ENCODE measurements around the gene ROBO1. TPM values are rescaled to one million over a fixed set of nuclear protein-coding genes. Genes with fewer than 3 reads are reported as not detected.

ROBO1 gene
- total RNA-seq, 2 experiments from 2014 or later, result 1.3 to 2.1 TPM

DNA sequence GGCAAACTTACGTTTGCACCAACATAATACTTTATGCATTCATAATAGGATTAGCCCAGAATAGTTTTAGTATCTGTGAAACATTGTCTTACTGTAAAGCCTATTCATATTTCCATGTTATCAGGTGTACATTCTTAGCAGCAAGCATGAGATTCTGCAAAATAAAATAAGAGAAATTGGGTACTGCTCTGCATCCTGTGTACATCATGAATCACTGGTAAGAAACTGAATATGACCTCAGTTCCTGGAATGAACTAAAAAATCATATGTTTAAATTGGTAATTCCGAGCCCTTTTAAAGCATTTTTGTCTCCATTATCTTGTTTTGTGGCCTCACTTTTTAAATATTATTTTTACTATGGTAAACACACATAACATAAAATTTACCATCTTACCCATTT is 605.1 kb downstream of the ROBO1 start:
- POLR2A ChIA-PET, result no interaction called here
- peaks cover 4% of the 10 kb centered on the region for H3K9me3 Mint-ChIP-seq (ENCODE audit: low read depth)
- no peaks in the 10 kb centered on the region for H3K27me3 Mint-ChIP-seq
- ATAC-seq, result no peak
- no peak for DNase-seq
- H3K27ac Mint-ChIP-seq, result no peak overlapping the region
- no peaks in the 10 kb centered on the region for H3K36me3 Mint-ChIP-seq (ENCODE audit: low read depth)
- H3K4me3 Mint-ChIP-seq, result no peak overlapping the region
- CTCF ChIA-PET, result no interaction called here
- intact Hi-C loops (cut with DNase I, micrococcal nuclease), result no loop called here
- no peaks in the 10 kb centered on the region for H3K4me1 Mint-ChIP-seq

DNA sequence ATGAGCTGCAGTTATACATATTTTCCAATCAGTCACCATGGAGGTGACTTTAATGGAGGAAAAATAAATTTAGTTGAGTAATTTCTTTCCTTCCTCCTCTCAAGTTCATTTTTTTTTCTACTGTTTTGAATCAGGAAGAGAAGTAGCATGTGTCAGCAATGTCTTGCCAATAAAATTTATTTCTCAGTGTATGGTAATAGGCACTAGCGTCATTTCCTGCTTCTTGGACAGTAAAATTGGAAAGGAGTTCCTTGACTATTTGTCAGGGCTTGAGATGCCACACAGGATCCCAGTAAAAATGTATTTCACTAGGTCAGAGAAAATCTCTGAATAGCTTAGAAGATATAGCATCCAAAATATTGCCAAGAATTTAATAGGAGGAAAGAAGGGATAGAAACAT is 605.9 kb downstream of the ROBO1 start:
- no peaks in the 10 kb centered on the region for H3K27me3 Mint-ChIP-seq
- H3K36me3 Mint-ChIP-seq (ENCODE audit: low read depth), result no peaks in the 10 kb centered on the region
- ATAC-seq (no peak), DNase-seq (no peak)
- intact Hi-C loops (cut with DNase I, micrococcal nuclease), result no loop called here
- POLR2A ChIA-PET, result no interaction called here
- H3K4me1 Mint-ChIP-seq, result no peaks in the 10 kb centered on the region
- H3K27ac Mint-ChIP-seq, result no peak overlapping the region
- H3K9me3 Mint-ChIP-seq (ENCODE audit: low read depth), result peaks cover 3% of the 10 kb centered on the region
- CTCF ChIA-PET, result no interaction called here
- H3K4me3 Mint-ChIP-seq, result no peak overlapping the region

DNA sequence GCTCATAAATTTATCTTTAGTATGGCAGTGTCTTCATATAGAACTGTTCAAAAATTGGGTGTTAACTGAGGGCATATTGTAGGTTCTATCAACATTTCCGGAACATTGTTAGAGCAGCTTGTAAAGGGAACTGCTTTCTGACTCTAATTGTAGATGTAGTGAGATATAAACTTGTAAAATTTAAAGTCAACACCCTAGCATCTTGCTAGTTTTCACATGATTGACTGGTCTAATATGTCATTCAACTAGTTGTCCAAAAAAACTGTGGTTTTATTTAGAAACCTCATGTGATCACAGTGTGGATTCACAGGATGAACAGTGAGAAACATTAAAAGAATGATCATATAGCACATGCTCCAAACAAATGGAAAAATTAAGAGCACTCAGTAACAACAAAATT is 607.4 kb downstream of the ROBO1 start:
- POLR2A ChIA-PET, result no interaction called here
- no peak overlapping the region for H3K4me3 Mint-ChIP-seq
- no peaks in the 10 kb centered on the region for H3K36me3 Mint-ChIP-seq (ENCODE audit: low read depth)
- H3K27ac Mint-ChIP-seq, result no peak overlapping the region
- DNase-seq (no peak), ATAC-seq (no peak)
- CTCF ChIA-PET, result no interaction called here
- intact Hi-C loops (cut with DNase I, micrococcal nuclease), result no loop called here
- no peaks in the 10 kb centered on the region for H3K4me1 Mint-ChIP-seq
- no peaks in the 10 kb centered on the region for H3K27me3 Mint-ChIP-seq
- H3K9me3 Mint-ChIP-seq (ENCODE audit: low read depth), result peaks cover 3% of the 10 kb centered on the region

DNA sequence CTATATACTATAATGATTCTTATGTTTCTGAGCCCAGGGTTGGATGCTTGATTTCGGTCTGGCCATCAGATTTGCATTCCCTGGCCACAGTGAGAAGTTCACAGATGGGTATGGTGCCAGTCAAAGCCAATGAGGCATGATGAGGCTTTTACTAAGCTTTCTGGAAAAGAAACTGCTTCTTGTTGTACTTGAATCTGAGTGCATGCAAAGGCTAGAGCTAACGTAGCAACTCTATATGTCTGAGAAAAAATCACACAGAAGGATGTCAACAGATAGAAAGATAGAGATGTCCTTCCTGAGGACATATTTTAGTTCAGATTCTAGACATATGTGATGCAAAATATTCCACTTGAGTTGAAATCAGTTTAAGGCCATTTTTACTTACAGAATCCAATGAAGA is 608.1 kb downstream of the ROBO1 start:
- ChIA-PET POLR2A (no interaction called here), CTCF (no interaction called here)
- no peaks in the 10 kb centered on the region for H3K36me3 Mint-ChIP-seq (ENCODE audit: low read depth)
- no peaks in the 10 kb centered on the region for H3K4me1 Mint-ChIP-seq
- peaks cover 6% of the 10 kb centered on the region for H3K9me3 Mint-ChIP-seq (ENCODE audit: low read depth)
- ATAC-seq, result no peak
- no peak for DNase-seq
- no peak overlapping the region for H3K4me3 Mint-ChIP-seq
- intact Hi-C loops (cut with DNase I, micrococcal nuclease), result no loop called here
- H3K27me3 Mint-ChIP-seq, result no peaks in the 10 kb centered on the region
- H3K27ac Mint-ChIP-seq, result no peak overlapping the region

DNA sequence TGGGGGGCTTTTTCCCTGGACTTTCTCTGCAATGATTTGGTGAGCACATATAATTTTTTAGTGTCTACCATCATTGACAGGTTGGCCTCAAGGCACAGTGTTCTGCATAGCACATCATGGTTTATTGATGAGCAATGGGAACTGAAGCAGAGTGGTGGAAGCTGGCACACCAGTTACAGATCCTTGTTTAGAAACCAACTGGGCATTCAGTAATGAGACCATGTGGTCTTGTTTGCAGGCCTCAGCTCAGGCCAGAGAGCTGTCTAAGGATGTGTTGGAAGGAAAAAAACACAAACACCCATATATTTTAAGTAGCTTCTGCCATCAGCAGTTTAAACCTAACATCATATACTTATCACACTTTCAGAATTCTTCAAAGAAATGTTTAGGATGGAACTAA is 610.6 kb downstream of the ROBO1 start:
- no peak for ATAC-seq
- H3K27me3 Mint-ChIP-seq, result no peaks in the 10 kb centered on the region
- intact Hi-C loops (cut with DNase I, micrococcal nuclease), result no loop called here

DNA sequence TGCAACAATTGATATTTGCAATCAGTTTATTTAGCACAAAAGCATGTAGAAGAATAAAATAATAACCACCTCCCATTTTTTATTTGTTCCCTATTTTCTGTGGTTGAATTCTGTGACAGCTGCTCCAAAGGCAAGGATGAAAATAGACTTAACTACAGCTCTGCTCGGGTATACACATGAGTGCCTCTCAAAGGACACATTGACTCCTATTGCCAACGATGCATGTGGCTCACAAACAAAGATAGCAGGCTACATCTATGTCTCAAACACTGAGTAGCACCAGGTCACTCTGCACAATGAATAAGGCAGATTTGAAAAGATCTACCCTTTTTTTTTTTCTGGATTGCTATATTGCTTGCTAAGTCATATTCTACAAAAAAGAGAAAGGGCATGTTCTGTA is 612.9 kb downstream of the ROBO1 start:
- DNase-seq (no peak), ATAC-seq (no peak)
- Mint-ChIP-seq H3K27me3 (no peaks in the 10 kb centered on the region), H3K9me3 (ENCODE audit: low read depth) (peaks cover 9% of the 10 kb centered on the region), H3K36me3 (ENCODE audit: low read depth) (no peaks in the 10 kb centered on the region), H3K4me1 (no peaks in the 10 kb centered on the region), H3K4me3 (no peak overlapping the region), H3K27ac (no peak overlapping the region)
- CTCF ChIA-PET, result interaction anchor here (0.7 kb wide), 1 partner anchor 308 kb away, joined by 3 read pairs; no protein-coding TSS in a partner anchor
- POLR2A ChIA-PET, result no interaction called here
- intact Hi-C loops (cut with DNase I, micrococcal nuclease), result no loop called here

More for the DNA sequence above, 610.6 kb downstream of the ROBO1 start:
- CTCF ChIA-PET, result no interaction called here
- Mint-ChIP-seq H3K36me3 (ENCODE audit: low read depth) (no peaks in the 10 kb centered on the region), H3K4me3 (no peak overlapping the region), H3K9me3 (ENCODE audit: low read depth) (peaks cover 3% of the 10 kb centered on the region), H3K27ac (no peak overlapping the region), H3K4me1 (no peaks in the 10 kb centered on the region)
- POLR2A ChIA-PET, result no interaction called here
- no peak for DNase-seq

DNA sequence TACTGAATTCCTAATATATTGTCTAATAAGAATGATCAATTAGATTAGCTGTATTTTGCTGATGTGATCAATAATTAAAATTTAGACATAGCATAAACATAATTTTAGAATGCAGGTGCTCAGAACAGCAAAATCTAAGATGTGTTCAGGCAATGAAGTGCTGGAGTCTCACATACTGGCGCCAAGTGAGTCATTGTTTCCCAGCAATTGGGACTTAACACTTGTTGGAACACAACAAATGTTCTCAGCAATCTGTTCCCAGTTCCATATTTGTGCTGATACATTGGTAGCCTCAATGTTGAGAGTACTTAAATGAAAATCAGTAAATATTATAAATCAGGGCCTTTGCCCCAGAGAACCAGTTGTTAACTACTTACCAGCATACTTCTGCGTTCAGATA is 619.0 kb downstream of the ROBO1 start:
- H3K27me3 Mint-ChIP-seq, result no peaks in the 10 kb centered on the region
- ChIA-PET CTCF (no interaction called here), POLR2A (no interaction called here)
- intact Hi-C loops (cut with DNase I, micrococcal nuclease), result no loop called here
- no peak overlapping the region for H3K27ac Mint-ChIP-seq
- DNase-seq (no peak), ATAC-seq (no peak)
- H3K36me3 Mint-ChIP-seq (ENCODE audit: low read depth), result no peaks in the 10 kb centered on the region
- H3K4me3 Mint-ChIP-seq, result no peak overlapping the region
- peaks cover 9% of the 10 kb centered on the region for H3K9me3 Mint-ChIP-seq (ENCODE audit: low read depth)
- no peaks in the 10 kb centered on the region for H3K4me1 Mint-ChIP-seq

DNA sequence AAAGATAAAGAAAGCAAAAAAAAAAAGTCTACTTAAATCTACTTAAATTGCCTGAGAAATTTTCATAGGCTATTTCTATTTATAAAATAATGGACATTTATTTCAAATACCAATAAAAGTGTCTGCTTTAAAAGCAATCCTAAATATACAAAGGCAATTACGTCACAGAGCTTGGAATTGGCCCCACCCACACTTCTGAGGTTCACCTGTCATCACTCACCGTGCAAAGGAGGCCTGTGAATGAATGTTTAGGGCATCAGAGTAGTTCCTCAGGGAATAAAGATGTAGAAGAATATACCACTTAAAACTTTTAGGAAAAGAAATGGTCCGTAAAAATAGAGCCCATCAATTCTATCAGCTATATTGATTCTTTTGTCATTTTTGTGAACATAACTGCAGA is 621.8 kb downstream of the ROBO1 start:
- Mint-ChIP-seq H3K36me3 (ENCODE audit: low read depth) (no peaks in the 10 kb centered on the region), H3K9me3 (ENCODE audit: low read depth) (peaks cover 9% of the 10 kb centered on the region), H3K27me3 (no peaks in the 10 kb centered on the region), H3K4me3 (no peak overlapping the region), H3K4me1 (no peaks in the 10 kb centered on the region), H3K27ac (no peak overlapping the region)
- ChIA-PET CTCF (interaction anchor here (0.6 kb wide), 1 partner anchor 259 kb away, joined by 3 read pairs; no protein-coding TSS in a partner anchor), POLR2A (no interaction called here)
- ATAC-seq (no peak), DNase-seq (no peak)
- intact Hi-C loops (cut with DNase I, micrococcal nuclease), result no loop called here

DNA sequence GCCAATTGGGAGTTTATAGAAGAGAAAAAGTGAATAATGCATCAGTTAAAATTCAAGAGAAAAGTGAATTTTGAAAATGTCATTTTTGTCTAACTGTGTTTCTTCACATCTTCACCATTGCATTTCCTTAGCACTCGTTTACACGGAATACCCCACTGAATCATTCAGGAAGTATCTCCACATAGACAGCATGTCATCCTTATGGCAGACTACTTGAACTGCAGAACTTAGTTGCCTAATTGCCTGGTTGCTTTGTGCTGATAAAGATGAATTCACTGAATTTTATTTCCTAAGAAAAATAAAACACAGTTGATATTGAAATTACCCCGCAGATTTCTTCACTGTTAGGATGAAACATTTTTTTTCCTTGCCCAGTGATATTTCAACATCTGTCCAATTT is 627.1 kb downstream of the ROBO1 start:
- no peaks in the 10 kb centered on the region for H3K27me3 Mint-ChIP-seq
- peaks cover 8% of the 10 kb centered on the region for H3K9me3 Mint-ChIP-seq (ENCODE audit: low read depth)
- intact Hi-C loops (cut with DNase I, micrococcal nuclease), result no loop called here
- ATAC-seq (no peak), DNase-seq (no peak)
- no peaks in the 10 kb centered on the region for H3K4me1 Mint-ChIP-seq
- no peaks in the 10 kb centered on the region for H3K36me3 Mint-ChIP-seq (ENCODE audit: low read depth)
- no peak overlapping the region for H3K4me3 Mint-ChIP-seq
- H3K27ac Mint-ChIP-seq, result no peak overlapping the region
- ChIA-PET CTCF (no interaction called here), POLR2A (no interaction called here)

DNA sequence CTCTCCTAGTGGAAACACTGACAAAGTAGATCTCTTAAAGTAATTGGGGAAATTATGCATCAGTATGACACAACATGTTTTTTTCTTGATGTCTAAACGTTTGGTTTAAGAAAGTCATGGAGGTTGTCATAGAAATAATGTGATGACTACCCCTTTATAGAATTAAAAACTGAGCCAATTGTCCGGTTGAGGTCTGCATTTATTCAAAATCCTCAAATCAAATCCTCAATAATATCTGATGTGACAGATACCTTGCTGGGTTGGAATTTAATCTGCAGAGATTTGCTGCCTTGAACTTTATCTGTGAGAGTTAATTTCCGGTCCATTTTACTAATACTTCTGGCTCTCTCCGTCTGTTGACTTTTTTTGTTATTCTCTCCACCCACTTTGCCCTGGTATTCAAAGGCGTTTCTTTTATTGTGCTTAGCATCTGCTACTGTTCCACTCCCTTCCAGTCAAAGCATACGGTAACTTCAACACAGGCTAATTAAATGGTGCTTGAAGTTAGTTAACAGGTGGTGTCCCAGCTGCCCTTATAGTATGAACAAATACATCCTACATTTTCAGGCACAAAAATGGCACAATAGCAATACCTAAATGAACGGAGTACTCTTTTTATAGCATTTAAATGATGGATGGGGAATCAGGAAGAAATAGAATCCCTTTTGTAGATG is 628.3 kb downstream of the ROBO1 start:
- no peaks in the 10 kb centered on the region for H3K36me3 Mint-ChIP-seq (ENCODE audit: low read depth)
- CTCF ChIA-PET, result no interaction called here
- POLR2A ChIA-PET, result no interaction called here
- peaks cover 8% of the 10 kb centered on the region for H3K9me3 Mint-ChIP-seq (ENCODE audit: low read depth)
- DNase-seq (no peak), ATAC-seq (no peak)
- no peak overlapping the region for H3K4me3 Mint-ChIP-seq
- no peaks in the 10 kb centered on the region for H3K27me3 Mint-ChIP-seq
- no peaks in the 10 kb centered on the region for H3K4me1 Mint-ChIP-seq
- H3K27ac Mint-ChIP-seq, result no peak overlapping the region
- intact Hi-C loops (cut with DNase I, micrococcal nuclease), result no loop called here

DNA sequence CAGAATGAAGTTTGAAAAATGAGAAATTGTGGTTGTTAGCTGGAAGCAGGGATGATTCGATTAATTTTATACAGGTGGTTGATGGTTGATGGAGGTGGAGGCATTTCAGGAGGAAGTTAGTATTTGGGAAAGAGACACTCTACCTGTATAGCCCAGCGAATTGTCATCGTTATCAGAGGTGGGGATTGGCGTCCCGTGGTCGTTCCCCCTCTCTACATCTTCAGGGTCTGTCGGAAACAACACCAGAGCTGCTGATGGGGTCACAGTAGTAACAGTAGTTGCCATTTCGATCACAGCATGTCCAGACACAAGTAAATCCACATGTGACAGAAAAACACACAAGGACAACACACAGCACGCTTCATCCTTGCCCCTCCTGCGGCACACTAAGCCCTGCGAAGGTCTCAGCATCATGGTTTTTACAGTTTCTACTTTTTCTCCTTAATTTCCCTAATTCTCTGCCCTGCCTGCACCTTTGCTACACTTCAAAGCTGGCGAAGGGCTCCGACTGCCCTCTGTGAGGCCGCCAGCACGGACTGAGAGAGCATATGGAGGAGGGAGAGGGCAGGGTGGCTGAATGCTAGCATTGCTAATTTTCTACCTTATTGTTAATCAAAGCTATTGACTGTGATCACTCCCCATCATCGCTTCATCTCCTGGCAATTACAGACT is 642.3 kb downstream of the ROBO1 start:
- CTCF ChIA-PET, result no interaction called here
- peaks cover 2% of the 10 kb centered on the region for H3K27me3 Mint-ChIP-seq
- no peak overlapping the region for H3K27ac Mint-ChIP-seq
- POLR2A ChIA-PET, result no interaction called here
- DNase-seq (no peak), ATAC-seq (no peak)
- intact Hi-C loops (cut with DNase I, micrococcal nuclease), result no loop called here
- no peaks in the 10 kb centered on the region for H3K36me3 Mint-ChIP-seq (ENCODE audit: low read depth)
- no peak overlapping the region for H3K4me3 Mint-ChIP-seq
- H3K4me1 Mint-ChIP-seq, result no peaks in the 10 kb centered on the region
- peaks cover 10% of the 10 kb centered on the region for H3K9me3 Mint-ChIP-seq (ENCODE audit: low read depth)

DNA sequence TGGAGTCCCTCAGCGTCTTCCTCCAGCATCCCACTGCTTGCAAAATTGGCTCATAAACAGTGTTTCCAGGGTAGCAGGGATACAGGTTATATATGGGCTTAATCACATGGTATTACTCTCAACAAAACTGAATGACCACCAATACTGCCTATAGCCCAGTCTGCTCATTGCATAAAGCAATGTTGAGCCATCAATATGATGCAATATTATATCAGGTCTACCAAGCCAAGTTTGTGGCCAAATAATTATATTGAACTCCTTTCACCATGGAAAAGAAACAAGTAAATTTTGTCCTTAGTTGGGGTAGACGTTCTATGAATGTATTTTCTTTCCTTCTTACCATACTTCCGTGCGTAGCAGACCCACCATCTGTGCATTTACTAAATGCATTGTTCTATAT is 652.3 kb downstream of the ROBO1 start:
- Mint-ChIP-seq H3K27me3 (no peaks in the 10 kb centered on the region), H3K36me3 (ENCODE audit: low read depth) (no peaks in the 10 kb centered on the region), H3K9me3 (ENCODE audit: low read depth) (peaks cover 10% of the 10 kb centered on the region), H3K4me1 (no peaks in the 10 kb centered on the region), H3K4me3 (no peak overlapping the region), H3K27ac (no peak overlapping the region)
- ChIA-PET CTCF (no interaction called here), POLR2A (no interaction called here)
- DNase-seq (no peak), ATAC-seq (no peak)
- intact Hi-C loops (cut with DNase I, micrococcal nuclease), result no loop called here

All from activated CD4-positive, alpha-beta T cell treated with anti-CD3 and anti-CD28 coated beads for 36 hours (primary cell).